SU-DHL-6 (cell line): ENCODE results near the gene CDH23.

Experiments
- H2AFZ ChIP-seq: fragments of 200-600 bp; sonication (generic); 2 replicates; pipeline ENCODE4 v1.6.1; 2014; ENCODE audit warnings: low read depth, mild to moderate bottlenecking, moderate library complexity, mixed read lengths, antibody characterized with exemption, low read length; ENCODE audit not compliant: severe bottlenecking
- H3F3A ChIP-seq: fragments of 200-600 bp; shearing (Covaris generic); 2 replicates; pipeline ENCODE4 v1.6.0; 2016; ENCODE audit warnings: antibody characterized with exemption, mild to moderate bottlenecking; ENCODE audit not compliant: insufficient read depth
- H3K27ac ChIP-seq: fragments of 200-600 bp; sonication (generic); 2 replicates; pipeline ENCODE4 v1.5.1; 2016; ENCODE audit warnings: low read depth, mild to moderate bottlenecking, low read length, moderate library complexity, mixed read lengths
- H3K27me3 ChIP-seq: fragments of 200-600 bp; sonication (generic), shearing (Covaris generic); 2 replicates; pipeline ENCODE4 v1.6.0; 2014; ENCODE audit warnings: mild to moderate bottlenecking, low read length
- H3K36me3 ChIP-seq: fragments of 200-600 bp; sonication (generic); 2 replicates; pipeline ENCODE4 v1.6.1; 2014; ENCODE audit warnings: mild to moderate bottlenecking, low read length, mixed read lengths
- H3K4me2 ChIP-seq: fragments of 300-600, 200-600 bp; shearing (Covaris generic), sonication (generic); 2 replicates; pipeline ENCODE4 v1.6.0; 2014; ENCODE audit warnings: low read length, low read depth, mild to moderate bottlenecking; ENCODE audit not compliant: poor library complexity, severe bottlenecking
- H3K4me3 ChIP-seq: fragments of 200-600 bp; sonication (generic); 2 replicates; pipeline ENCODE4 v1.5.1; 2014; ENCODE audit warnings: antibody characterized with exemption, low read length, mild to moderate bottlenecking, mixed read lengths; ENCODE audit not compliant: insufficient read depth, poor library complexity, severe bottlenecking
- H3K79me2 ChIP-seq: fragments of 200-600 bp; sonication (generic); 2 replicates; pipeline ENCODE4 v1.6.1; 2014; ENCODE audit warnings: mild to moderate bottlenecking, low read length, moderate library complexity; ENCODE audit not compliant: insufficient read depth
- H3K9ac ChIP-seq: fragments of 200-600 bp; sonication (generic); 2 replicates; pipeline ENCODE4 v1.7.0; 2014; ENCODE audit warnings: mild to moderate bottlenecking, low read length
- H3K9me2 ChIP-seq: fragments of 200-600 bp; sonication (generic); replicated peaks from 2 replicates; pipeline ENCODE4 v1.6.1; 2014; ENCODE audit warnings: low read length; ENCODE audit not compliant: insufficient read depth
- H3K9me3 ChIP-seq: fragments of 200-600 bp; sonication (generic); 2 replicates; pipeline ENCODE4 v1.6.1; 2014; ENCODE audit warnings: low read length, mixed read lengths; ENCODE audit not compliant: insufficient read depth
- H4K20me1 ChIP-seq: fragments of 200-600 bp; sonication (generic); 2 replicates; pipeline ENCODE4 v1.6.1; 2014; ENCODE audit warnings: low read depth, mild to moderate bottlenecking, antibody characterized with exemption, low read length, moderate library complexity, mixed read lengths
- EZH2phosphoT487 ChIP-seq: fragments of 200-600 bp; sonication (generic), shearing (Covaris generic); conservative IDR thresholded peaks from 2 replicates; pipeline ENCODE4 v1.6.1; 2018; ENCODE audit warnings: mild to moderate bottlenecking, antibody characterized with exemption, low read length, moderate library complexity, mixed read lengths
- TF ChIP-seq, protein P1 (sequence below): fragments of 200-600 bp; sonication (generic); IDR thresholded peaks from one replicate; pipeline ENCODE4 v1.5.1; 2017; ENCODE audit warnings: antibody characterized with exemption, mild to moderate bottlenecking, low read length, moderate library complexity; ENCODE audit not compliant: insufficient read depth, poor library complexity, severe bottlenecking

The CDH23 gene

DNA sequence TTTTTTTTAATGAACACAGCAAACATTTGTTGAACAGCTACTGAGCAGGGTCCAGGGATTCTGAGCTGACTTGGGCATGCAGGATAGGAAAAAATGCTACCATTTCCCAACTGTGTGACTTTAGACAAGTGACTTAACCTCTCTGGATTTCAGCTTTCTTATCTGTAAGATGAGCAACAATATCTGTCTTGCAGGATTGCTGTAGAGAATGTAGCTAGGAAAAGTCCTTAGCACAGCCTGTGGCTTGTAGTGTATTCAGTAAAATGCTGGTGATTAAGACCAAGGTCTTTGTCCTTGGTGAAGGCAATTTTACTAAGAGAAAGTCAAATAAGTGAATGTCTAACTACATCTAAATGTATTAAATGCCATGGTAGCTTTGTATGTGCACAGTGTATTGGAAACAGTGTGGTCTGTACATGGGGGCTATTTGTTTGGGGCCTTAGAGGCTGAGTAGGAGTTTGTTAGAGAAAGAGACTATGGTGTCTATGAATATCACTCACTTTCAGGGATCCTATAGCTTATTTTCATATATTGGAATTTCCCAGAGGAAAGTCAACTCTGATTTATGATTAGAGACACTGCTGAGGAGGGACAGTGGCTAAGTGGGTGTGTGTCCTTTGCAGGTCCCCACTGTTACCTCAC, 118.9 kb downstream of the CDH23 start:
- no peak overlapping the region for H3K4me3 ChIP-seq
- no peaks in the 10 kb centered on the region for H3K9me3 ChIP-seq
- H3K36me3 ChIP-seq, result no peaks in the 10 kb centered on the region
- no peak overlapping the region for H3K9ac ChIP-seq
- no peak overlapping the region for H3K4me2 ChIP-seq
- H3K79me2 ChIP-seq, result no peaks in the 10 kb centered on the region
- H4K20me1 ChIP-seq, result no peaks in the 10 kb centered on the region
- H3K9me2 ChIP-seq, result no peaks in the 10 kb centered on the region
- no peaks in the 10 kb centered on the region for H3F3A ChIP-seq
- TF ChIP-seq EZH2phosphoT487, result no peak
- TF ChIP-seq, protein P1, sequence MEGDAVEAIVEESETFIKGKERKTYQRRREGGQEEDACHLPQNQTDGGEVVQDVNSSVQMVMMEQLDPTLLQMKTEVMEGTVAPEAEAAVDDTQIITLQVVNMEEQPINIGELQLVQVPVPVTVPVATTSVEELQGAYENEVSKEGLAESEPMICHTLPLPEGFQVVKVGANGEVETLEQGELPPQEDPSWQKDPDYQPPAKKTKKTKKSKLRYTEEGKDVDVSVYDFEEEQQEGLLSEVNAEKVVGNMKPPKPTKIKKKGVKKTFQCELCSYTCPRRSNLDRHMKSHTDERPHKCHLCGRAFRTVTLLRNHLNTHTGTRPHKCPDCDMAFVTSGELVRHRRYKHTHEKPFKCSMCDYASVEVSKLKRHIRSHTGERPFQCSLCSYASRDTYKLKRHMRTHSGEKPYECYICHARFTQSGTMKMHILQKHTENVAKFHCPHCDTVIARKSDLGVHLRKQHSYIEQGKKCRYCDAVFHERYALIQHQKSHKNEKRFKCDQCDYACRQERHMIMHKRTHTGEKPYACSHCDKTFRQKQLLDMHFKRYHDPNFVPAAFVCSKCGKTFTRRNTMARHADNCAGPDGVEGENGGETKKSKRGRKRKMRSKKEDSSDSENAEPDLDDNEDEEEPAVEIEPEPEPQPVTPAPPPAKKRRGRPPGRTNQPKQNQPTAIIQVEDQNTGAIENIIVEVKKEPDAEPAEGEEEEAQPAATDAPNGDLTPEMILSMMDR, result no peak
- no peak overlapping the region for H2AFZ ChIP-seq
- H3K27ac ChIP-seq, result no peak overlapping the region
- H3K27me3 ChIP-seq, result no peaks in the 10 kb centered on the region

DNA sequence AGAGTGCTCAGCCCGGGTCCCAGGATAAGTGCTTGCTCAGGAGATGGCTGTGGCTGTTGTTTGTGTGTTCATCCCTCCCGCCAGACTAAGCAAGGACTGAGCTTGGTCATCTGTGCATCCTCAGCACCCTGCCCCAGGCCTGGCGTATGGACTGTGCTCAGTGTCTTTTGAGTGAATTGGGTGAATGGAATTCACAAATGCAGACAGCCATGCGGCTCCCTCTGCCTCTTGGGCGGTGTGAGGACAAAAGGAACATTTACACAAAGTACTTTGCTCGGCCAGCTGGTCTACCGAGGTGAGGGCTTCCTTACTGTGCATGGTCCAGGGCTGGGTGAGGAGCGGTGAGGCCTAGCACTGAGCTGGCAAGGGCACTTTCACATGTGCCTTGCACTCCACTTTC, 120.2 kb downstream of the CDH23 start:
- Histone ChIP-seq H3K9me3 (no peaks in the 10 kb centered on the region), H3K4me3 (no peak overlapping the region), H3K36me3 (no peaks in the 10 kb centered on the region), H2AFZ (no peak overlapping the region), H3K4me2 (no peak overlapping the region), H3K9me2 (no peaks in the 10 kb centered on the region), H3K79me2 (no peaks in the 10 kb centered on the region), H3K27ac (no peak overlapping the region), H4K20me1 (no peaks in the 10 kb centered on the region), H3F3A (no peaks in the 10 kb centered on the region), H3K9ac (no peak overlapping the region), H3K27me3 (no peaks in the 10 kb centered on the region)
- no peak for TF ChIP-seq EZH2phosphoT487
- TF ChIP-seq, protein P1, result no peak

DNA sequence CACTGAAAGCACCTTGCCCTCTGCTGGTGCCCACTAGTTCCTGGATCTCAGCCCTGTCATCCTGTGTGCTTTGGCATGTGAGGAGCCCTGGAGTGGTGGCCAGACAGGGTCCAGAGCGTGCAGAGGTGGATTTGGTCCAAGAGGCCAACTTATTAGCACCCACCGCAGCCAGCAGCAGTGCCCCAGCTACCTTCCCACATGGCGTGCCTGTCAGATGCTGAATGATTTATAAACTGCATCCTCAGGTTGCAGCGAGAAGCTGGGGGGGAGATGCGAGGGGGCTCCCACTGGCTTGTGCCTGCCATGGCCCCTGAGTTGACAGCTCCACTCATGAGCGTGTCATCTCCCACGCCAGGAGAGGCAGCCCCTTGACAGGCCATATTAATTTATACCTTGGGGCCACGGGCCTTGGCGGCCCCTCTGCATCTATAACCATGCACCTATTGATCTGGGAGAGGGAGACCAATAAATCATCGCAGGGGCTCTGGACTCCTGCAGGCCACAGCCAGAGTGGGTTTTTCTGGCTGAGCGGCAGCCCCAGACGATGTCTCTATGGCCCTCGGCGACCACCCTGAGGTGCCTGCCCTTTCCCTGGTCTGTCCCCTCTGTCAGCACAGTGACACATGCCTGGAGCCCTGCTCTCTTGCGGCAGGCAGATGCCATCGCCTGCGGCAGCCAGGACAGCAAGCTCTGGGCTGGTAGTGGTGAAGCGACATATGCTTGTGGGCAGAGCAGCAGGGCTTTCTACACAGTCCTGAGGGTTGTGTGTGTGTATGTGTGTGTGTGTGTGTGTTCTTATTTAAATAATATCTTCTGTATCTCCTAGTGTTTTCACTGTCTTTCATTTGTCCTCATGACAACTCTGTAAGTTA, 120.8 kb downstream of the CDH23 start:
- H3K36me3 ChIP-seq, result no peaks in the 10 kb centered on the region
- no peaks in the 10 kb centered on the region for H3K79me2 ChIP-seq
- no peaks in the 10 kb centered on the region for H3F3A ChIP-seq
- no peak overlapping the region for H3K27ac ChIP-seq
- no peaks in the 10 kb centered on the region for H3K27me3 ChIP-seq
- H3K4me3 ChIP-seq, result no peak overlapping the region
- H3K9ac ChIP-seq, result no peak overlapping the region
- H2AFZ ChIP-seq, result no peak overlapping the region
- H3K4me2 ChIP-seq, result no peak overlapping the region
- H3K9me3 ChIP-seq, result no peaks in the 10 kb centered on the region
- TF ChIP-seq EZH2phosphoT487, result no peak
- TF ChIP-seq, protein P1, result no peak
- no peaks in the 10 kb centered on the region for H4K20me1 ChIP-seq
- no peaks in the 10 kb centered on the region for H3K9me2 ChIP-seq
